ENCODE data around the gene PABPN1L. TPM values are rescaled to one million over a fixed set of nuclear protein-coding genes. Genes with fewer than 3 reads are reported as not detected.
"Not testable (repeated sequence)": the region's sequence is repeated elsewhere in the genome, so short reads cannot be mapped to it uniquely, and the experiment has no call there.

Gene PABPN1L
- total RNA-seq, 1 donor from 2014 or later: not detected

- DNase-seq: no peak
Observed at GRCh38 chr16:88901718-88902337, 35.4 kb upstream of the PABPN1L start.

- no peak for DNase-seq
Observed at GRCh38 chr16:88900662-88901052, 34.2 kb upstream of the PABPN1L start.

- DNase-seq: no peak
Observed at GRCh38 chr16:88899901-88900661, 33.6 kb upstream of the PABPN1L start.

GRCh38 chr16:88897696-88898425, 31.4 kb upstream of the PABPN1L start:
- no peak for DNase-seq

GRCh38 chr16:88896238-88897070, 30.0 kb upstream of the PABPN1L start:
- peak; percentile 67 for DNase-seq

GRCh38 chr16:88895335-88895734, 28.9 kb upstream of the PABPN1L start:
- no peak for DNase-seq

- no peak for DNase-seq
Observed at GRCh38 chr16:88894681-88895300, 28.3 kb upstream of the PABPN1L start.

- not testable (repeated sequence) for DNase-seq
Observed at GRCh38 chr16:88894266-88894665, 27.8 kb upstream of the PABPN1L start.

GRCh38 chr16:88893127-88893968, 26.9 kb upstream of the PABPN1L start:
- peak; percentile 62 for DNase-seq

- no peak for DNase-seq
Observed at GRCh38 chr16:88892065-88892464, 25.6 kb upstream of the PABPN1L start.

- no peak for DNase-seq
Observed at GRCh38 chr16:88891083-88891482, 24.6 kb upstream of the PABPN1L start.

GRCh38 chr16:88889702-88890352, 23.4 kb upstream of the PABPN1L start:
- not testable (repeated sequence) for DNase-seq

- peak; percentile 70 for DNase-seq
Observed at GRCh38 chr16:88888461-88889387, 22.3 kb upstream of the PABPN1L start.

GRCh38 chr16:88888057-88888456, 21.6 kb upstream of the PABPN1L start:
- no peak for DNase-seq

GRCh38 chr16:88886845-88887521, 20.5 kb upstream of the PABPN1L start:
- DNase-seq: peak; percentile 94

- DNase-seq: peak; percentile 62
Observed at GRCh38 chr16:88886420-88886844, 20.0 kb upstream of the PABPN1L start.

GRCh38 chr16:88885693-88886280, 19.3 kb upstream of the PABPN1L start:
- DNase-seq: no peak

All from tongue (tissue), 2 donors.